BE2C (cell line): ENCODE results near the gene PTPRN2.

ENCODE experiments used
- DNase-seq: peaks from one replicate; pipeline ENCODE4 v3.0.0-alpha.2; 2020
- H3K27me3 ChIP-seq: fragments of 250-450 bp; sonication (Bioruptor Pico); 2 replicates; pipeline ENCODE4 v1.5.1; 2020; ENCODE audit warnings: mild to moderate bottlenecking
- H3K36me3 ChIP-seq: fragments of 250-450 bp; sonication (Bioruptor Pico); 2 replicates; pipeline ENCODE4 v1.5.1; 2020; ENCODE audit warnings: mild to moderate bottlenecking
- H3K4me1 ChIP-seq: fragments of 250-450 bp; sonication (Bioruptor Pico); 2 replicates; pipeline ENCODE4 v1.5.1; 2020
- H3K4me3 ChIP-seq: 2 replicates; pipeline ENCODE4 v1.5.1; 2011; ENCODE audit warnings: low read depth, low read length
- H3K9me3 ChIP-seq: fragments of 250-450 bp; sonication (Bioruptor Pico); 2 replicates; pipeline ENCODE4 v1.5.1; 2020
- CTCF ChIP-seq: IDR thresholded peaks from 2 replicates; pipeline ENCODE4 v1.5.1; 2012; ENCODE audit warnings: mild to moderate bottlenecking, low read depth, low read length

PTPRN2 gene

GRCh38 chr7:157603005-157603404 lies 984.6 kb downstream of the PTPRN2 start:
- DNase-seq, result no peak
- Histone ChIP-seq H3K36me3 (no peaks in the 10 kb centered on the region), H3K9me3 (no peaks in the 10 kb centered on the region), H3K4me1 (no peaks in the 10 kb centered on the region), H3K27me3 (no peaks in the 10 kb centered on the region), H3K4me3 (no peak overlapping the region)
- no peak for TF ChIP-seq CTCF

- Histone ChIP-seq H3K27me3 (no peaks in the 10 kb centered on the region), H3K4me3 (no peak overlapping the region), H3K9me3 (no peaks in the 10 kb centered on the region), H3K36me3 (no peaks in the 10 kb centered on the region), H3K4me1 (no peaks in the 10 kb centered on the region)
- no peak for DNase-seq
- no peak for TF ChIP-seq CTCF
These were observed 985.0 kb downstream of the PTPRN2 start for GRCh38 chr7:157602581-157602980.

GRCh38 chr7:157602156-157602555 lies 985.5 kb downstream of the PTPRN2 start:
- H3K9me3 ChIP-seq, result no peaks in the 10 kb centered on the region
- TF ChIP-seq CTCF, result no peak
- no peaks in the 10 kb centered on the region for H3K36me3 ChIP-seq
- H3K4me1 ChIP-seq, result no peaks in the 10 kb centered on the region
- no peak for DNase-seq
- no peak overlapping the region for H3K4me3 ChIP-seq
- no peaks in the 10 kb centered on the region for H3K27me3 ChIP-seq

- H3K36me3 ChIP-seq, result no peaks in the 10 kb centered on the region
- no peak for DNase-seq
- TF ChIP-seq CTCF, result no peak
- no peaks in the 10 kb centered on the region for H3K9me3 ChIP-seq
- H3K4me1 ChIP-seq, result no peaks in the 10 kb centered on the region
- no peaks in the 10 kb centered on the region for H3K27me3 ChIP-seq
- no peak overlapping the region for H3K4me3 ChIP-seq
These were observed 986.1 kb downstream of the PTPRN2 start for GRCh38 chr7:157601530-157601929.

- Histone ChIP-seq H3K27me3 (no peaks in the 10 kb centered on the region), H3K36me3 (no peaks in the 10 kb centered on the region), H3K4me1 (no peaks in the 10 kb centered on the region), H3K9me3 (no peaks in the 10 kb centered on the region), H3K4me3 (no peak overlapping the region)
- no peak for TF ChIP-seq CTCF
- no peak for DNase-seq
These were observed 988.1 kb downstream of the PTPRN2 start for GRCh38 chr7:157599491-157599890.

- H3K4me1 ChIP-seq, result no peaks in the 10 kb centered on the region
- H3K36me3 ChIP-seq, result no peaks in the 10 kb centered on the region
- TF ChIP-seq CTCF, result no peak
- H3K27me3 ChIP-seq, result no peaks in the 10 kb centered on the region
- no peak overlapping the region for H3K4me3 ChIP-seq
- DNase-seq, result no peak
- no peaks in the 10 kb centered on the region for H3K9me3 ChIP-seq
These were observed 990.1 kb downstream of the PTPRN2 start for GRCh38 chr7:157597562-157597961.
